Astrocyte of the cerebellum (primary cell): ENCODE results near the gene APEH.

Source experiments
- DNase-seq: peaks from one replicate; pipeline ENCODE4 v3.0.0-alpha.2; 2011; ENCODE audit warnings: low read depth
- H3K4me3 ChIP-seq: 2 replicates; pipeline ENCODE4 v1.5.1; 2011; ENCODE audit warnings: mild to moderate bottlenecking, low read depth, low read length, moderate library complexity
- in situ Hi-C: cut with HindIII; loops from 2 replicates; pipeline ENCODE4 v1.10.0; 2017; ENCODE audit warnings: low sequenced_read_pairs
- TF ChIP-seq, protein P1 (sequence below): IDR thresholded peaks from 2 replicates; pipeline ENCODE4 v1.5.1; 2012; ENCODE audit warnings: low read length, low read depth, moderate library complexity, mild to moderate bottlenecking; ENCODE audit errors: missing control alignments

The APEH gene

GRCh38 chr3:49721896-49722781 is 48.0 kb downstream of the APEH start:
- in situ Hi-C loops = no loop called here
- DNase-seq = no peak
- TF ChIP-seq, protein P1, sequence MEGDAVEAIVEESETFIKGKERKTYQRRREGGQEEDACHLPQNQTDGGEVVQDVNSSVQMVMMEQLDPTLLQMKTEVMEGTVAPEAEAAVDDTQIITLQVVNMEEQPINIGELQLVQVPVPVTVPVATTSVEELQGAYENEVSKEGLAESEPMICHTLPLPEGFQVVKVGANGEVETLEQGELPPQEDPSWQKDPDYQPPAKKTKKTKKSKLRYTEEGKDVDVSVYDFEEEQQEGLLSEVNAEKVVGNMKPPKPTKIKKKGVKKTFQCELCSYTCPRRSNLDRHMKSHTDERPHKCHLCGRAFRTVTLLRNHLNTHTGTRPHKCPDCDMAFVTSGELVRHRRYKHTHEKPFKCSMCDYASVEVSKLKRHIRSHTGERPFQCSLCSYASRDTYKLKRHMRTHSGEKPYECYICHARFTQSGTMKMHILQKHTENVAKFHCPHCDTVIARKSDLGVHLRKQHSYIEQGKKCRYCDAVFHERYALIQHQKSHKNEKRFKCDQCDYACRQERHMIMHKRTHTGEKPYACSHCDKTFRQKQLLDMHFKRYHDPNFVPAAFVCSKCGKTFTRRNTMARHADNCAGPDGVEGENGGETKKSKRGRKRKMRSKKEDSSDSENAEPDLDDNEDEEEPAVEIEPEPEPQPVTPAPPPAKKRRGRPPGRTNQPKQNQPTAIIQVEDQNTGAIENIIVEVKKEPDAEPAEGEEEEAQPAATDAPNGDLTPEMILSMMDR = no peak
- peak overlapping the region; percentile 94 for H3K4me3 ChIP-seq

- in situ Hi-C loops = no loop called here
- DNase-seq = no peak
- TF ChIP-seq, protein P1 = no peak
- H3K4me3 ChIP-seq = peak overlapping the region; percentile 94
Observed at GRCh38 chr3:49722896-49723295, 48.7 kb downstream of the APEH start.

DNA sequence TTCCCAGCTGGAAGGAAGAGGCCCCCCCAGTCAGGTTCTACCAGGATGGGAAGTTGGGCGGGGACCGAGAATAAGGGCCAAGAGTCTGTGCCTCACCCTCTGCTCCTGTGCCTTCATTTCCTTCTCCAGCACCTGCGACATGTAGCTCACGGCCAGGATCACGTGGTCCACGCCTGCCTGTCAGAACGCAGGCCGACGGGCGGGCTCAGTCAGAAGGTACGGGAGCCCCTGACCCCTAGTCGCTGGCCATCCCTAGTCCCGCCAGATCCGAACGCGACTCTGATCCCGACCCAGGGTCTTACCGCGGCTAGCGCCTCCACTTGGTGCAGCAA is 49.1 kb downstream of the APEH start:
- TF ChIP-seq, protein P1 = no peak
- no peak for DNase-seq
- in situ Hi-C loops = no loop called here
- H3K4me3 ChIP-seq = peak overlapping the region; percentile 94

DNA sequence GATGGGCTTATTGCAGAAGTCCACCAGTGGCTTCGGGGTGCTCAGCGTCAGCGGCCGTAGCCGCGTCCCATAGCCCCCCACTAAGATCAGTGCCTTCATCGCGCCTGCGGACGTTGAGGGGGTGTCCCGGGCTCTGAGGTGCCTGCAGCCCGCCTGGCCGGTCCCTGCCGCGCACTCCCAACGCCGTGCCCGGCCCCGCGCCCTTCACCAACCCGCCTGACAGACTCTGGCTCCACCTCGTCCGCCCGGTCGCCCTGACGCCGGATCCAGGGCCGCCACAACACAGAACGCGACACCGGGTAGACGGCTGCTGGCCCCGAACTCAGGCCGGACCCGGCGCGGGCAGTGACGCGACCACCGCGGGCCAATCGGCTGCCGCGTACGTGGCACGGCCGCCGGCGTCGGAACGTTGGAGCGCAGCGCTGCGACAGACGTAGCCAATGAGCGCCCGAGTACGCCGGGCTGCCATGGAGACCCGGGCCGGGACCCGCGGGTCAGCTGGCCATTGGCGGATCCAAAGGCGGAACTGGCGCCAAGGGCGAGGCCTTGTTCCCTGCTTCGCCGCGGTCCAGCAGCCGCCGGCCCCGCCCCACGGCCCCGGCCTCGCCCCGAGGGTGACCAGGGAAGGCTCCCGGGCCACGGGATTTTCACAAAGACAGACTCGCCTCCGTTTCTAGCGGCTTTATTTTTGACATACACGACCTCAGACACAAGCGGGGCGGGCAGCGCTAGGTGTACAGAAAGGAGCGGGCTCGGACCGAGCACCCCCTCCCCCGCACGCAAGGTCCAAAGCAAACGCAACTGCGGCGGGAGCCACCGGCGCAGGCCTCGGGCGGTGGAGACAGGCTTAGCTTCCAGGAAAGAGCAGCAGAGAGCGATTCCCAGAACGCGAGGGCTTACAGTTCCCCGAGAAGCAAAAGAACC is 49.7 kb downstream of the APEH start, which contains the start of gene GMPPB:
Gene GMPPB (minus strand): TSS at position 324 of the 924 bp plus-strand sequence. CDS start 225 bp downstream, at position 99.
- peak; percentile 91 for DNase-seq
- TF ChIP-seq, protein P1 = no peak
- H3K4me3 ChIP-seq = peak within 1 kb of the TSS; percentile 94
- in situ Hi-C loops = no loop called here

DNA sequence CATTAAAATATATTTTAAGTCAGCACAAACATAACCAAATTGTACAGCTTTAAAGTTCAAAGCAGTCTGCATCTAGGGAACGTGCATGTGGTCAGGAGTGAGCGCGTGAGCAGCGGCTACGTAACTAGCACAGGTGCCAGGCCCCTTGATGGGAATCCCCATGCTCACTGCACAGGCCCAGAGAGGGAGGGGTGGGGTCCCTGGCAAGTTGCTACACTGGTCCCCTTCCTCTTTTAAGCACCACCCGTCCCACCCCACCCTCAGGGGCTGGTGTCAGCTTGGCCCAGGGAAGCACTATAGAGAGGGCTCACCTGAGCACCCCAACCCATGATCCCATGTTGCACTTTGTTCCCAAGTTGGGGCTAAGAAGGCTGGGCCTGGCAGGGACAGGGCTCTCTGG is 50.4 kb downstream of the APEH start:
- in situ Hi-C loops = no loop called here
- TF ChIP-seq, protein P1 = no peak

DNA sequence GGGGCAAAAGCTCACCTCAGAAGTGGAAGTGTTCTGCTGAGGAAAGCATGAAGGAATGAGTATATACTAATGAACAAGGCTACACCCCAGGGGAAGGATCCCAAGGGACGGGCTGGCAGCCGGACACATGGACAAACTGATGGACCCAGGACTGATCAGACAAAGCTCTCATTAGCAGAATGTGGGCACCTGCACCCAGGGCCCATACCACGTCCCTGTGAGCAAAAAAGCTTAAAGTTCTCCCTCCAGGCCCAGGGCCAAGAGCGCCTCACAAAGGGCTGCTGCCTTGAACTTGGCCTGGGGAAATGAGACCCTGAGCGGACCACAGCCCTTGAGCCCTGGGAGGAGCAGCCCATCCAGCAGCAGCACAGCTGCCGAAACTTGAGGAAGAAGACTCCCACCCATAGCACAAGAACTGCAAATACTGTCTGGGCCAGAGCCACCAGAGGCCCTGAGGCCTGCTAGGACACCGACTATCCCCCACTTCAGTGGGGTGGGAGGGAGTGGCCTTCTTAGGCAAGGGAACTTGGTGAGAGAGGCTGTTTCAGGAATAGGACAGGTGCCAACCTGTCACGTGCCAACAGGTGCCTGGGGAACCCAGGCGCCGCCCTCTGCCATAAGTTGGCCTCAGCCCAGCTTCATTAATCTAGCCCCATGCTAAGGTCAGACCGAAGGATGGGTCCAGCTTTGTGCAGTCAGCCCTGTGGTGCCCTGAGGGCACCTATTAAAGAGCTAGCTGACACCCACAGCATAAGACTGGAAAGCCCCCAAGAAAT is 51.9 kb downstream of the APEH start:
- no peak overlapping the region for H3K4me3 ChIP-seq
- TF ChIP-seq, protein P1 = no peak
- in situ Hi-C loops = loop anchor here (25.0 kb wide), 1 partner anchor 136 kb away; the partner anchor contains the start of genes CAMKV and TRAIP
- DNase-seq = no peak

More for the DNA sequence above, 50.4 kb downstream of the APEH start:
- peak overlapping the region; percentile 94 for H3K4me3 ChIP-seq
- DNase-seq = no peak
